Measurements from ENCODE around the gene PITPNM3.

GRCh38 chr17:6532441-6532885 lies 23.9 kb downstream of the PITPNM3 start:
- TF ChIP-seq ZNF274 (IDR thresholded peaks at IDR 0.05; ENCODE audit: low read depth, low read length) (no peak), POLR2AphosphoS5 (IDR thresholded peaks at IDR 0.05; ENCODE audit: low read depth, low read length) (no peak), POLR2A (IDR thresholded peaks at IDR 0.05; ENCODE audit: borderline replicate concordance, extremely low read depth, insufficient read depth, insufficient read length) (no peak), CTCF (IDR thresholded peaks at IDR 0.05 in 2 of 3, conservative IDR thresholded peaks at IDR 0.05 in 1 of 3; ENCODE audit: borderline replicate concordance in 1 of 3, insufficient read depth in 1 of 3, low read depth in 2 of 3, low read length in 2 of 3) (no peak), MAX (IDR thresholded peaks at IDR 0.05) (no peak), EZH2 (IDR thresholded peaks at IDR 0.05) (no peak), EGR1 (IDR thresholded peaks at IDR 0.05; ENCODE audit: low read depth) (no peak), ZBTB33 (IDR thresholded peaks at IDR 0.05; ENCODE audit: extremely low read depth, insufficient replicate concordance, low read length) (no peak), RAD21 (IDR thresholded peaks at IDR 0.05; ENCODE audit: low read depth) (no peak), TCF7L2 (IDR thresholded peaks at IDR 0.05; ENCODE audit: borderline replicate concordance, extremely low read depth, insufficient read depth, insufficient read length) (no peak), SIN3A (IDR thresholded peaks at IDR 0.05; ENCODE audit: low read depth) (no peak)

Data from HCT116 (cell line).